Stomach (tissue), 9 donors: ENCODE measurements around the gene TLK2. TPM values are rescaled to one million over a fixed set of nuclear protein-coding genes. Genes with fewer than 3 reads are reported as not detected.
"Not testable (repeated sequence)": the region's sequence is repeated elsewhere in the genome, so short reads cannot be mapped to it uniquely, and the experiment has no call there.

ENCODE experiments used
- DNase-seq, 2 donors: peaks; one replicate each; pipeline versions ENCODE4 v3.0.0 to v3.0.0-alpha.2; 2013 to 2019
- H3K27ac ChIP-seq, 5 donors: fragments of 200-600 bp in 4 of 5; sonication (generic) in 4 of 5; one replicate each; pipeline ENCODE4 v1.5.1; 2013 to 2019; ENCODE audit warnings: mild to moderate bottlenecking in 1 of 5, moderate library complexity in 1 of 5
- H3K27me3 ChIP-seq, 3 donors: fragments of 200-600 bp; sonication (generic); one replicate each; pipeline ENCODE4 v1.5.1; 2017 to 2019; ENCODE audit warnings: mixed run types in 1 of 3
- H3K36me3 ChIP-seq, 4 donors: fragments of 200-600 bp; sonication (generic); 1 replicate in 3 of 4; 2 replicates in 1 of 4; pipeline ENCODE4 v1.5.1; 2016 to 2019
- H3K4me1 ChIP-seq, 4 donors: fragments of 200-600 bp; sonication (generic); one replicate each; pipeline ENCODE4 v1.5.1; 2016 to 2019
- H3K4me3 ChIP-seq, 4 donors: fragments of 200-600 bp; sonication (generic) in 3 of 4; one replicate each; pipeline ENCODE4 v1.5.1; 2016 to 2019; ENCODE audit warnings: mild to moderate bottlenecking in 1 of 4
- H3K9me3 ChIP-seq, 4 donors: fragments of 200-600 bp; sonication (generic); one replicate each; pipeline ENCODE4 v1.5.1; 2016 to 2019
- EP300 ChIP-seq: sonication (generic); formaldehyde crosslinking; IDR thresholded peaks from one replicate; pipeline ENCODE4 v1.6.1; 2017; ENCODE audit warnings: antibody characterized with exemption
- POLR2A ChIP-seq, 4 donors: fragments of 450-650 bp; IDR thresholded peaks; one replicate each; pipeline ENCODE4 v1.6.1; 2016; ENCODE audit warnings: antibody characterized with exemption in 4 of 4, control low read depth in 2 of 4, mild to moderate bottlenecking in 1 of 4, moderate library complexity in 1 of 4
- POLR2AphosphoS5 ChIP-seq, 3 donors: sonication (generic); formaldehyde crosslinking; IDR thresholded peaks; one replicate each; pipeline ENCODE4 v1.6.1; 2016; ENCODE audit warnings: antibody characterized with exemption in 3 of 3
- WGBS, 5 donors: extraction: QIAGEN DNeasy Blood & Tissue Kit in 3 of 5; methylation state at CpG; one replicate each; pipeline versions ENCODE4 v1.1.5 to v1.1.7; 2013 to 2018; 5-methylcytosine and 5-hydroxymethylcytosine counted together
- intact Hi-C: fragments of 100-400 bp; cut with DNase I; formaldehyde crosslinking; loops from one replicate; pipeline ENCODE4 v1.15.1; 2023; ENCODE audit warnings: low total_unique reads
- polyA plus RNA-seq, 3 donors: library from polyadenylated mRNA; stranded (reverse); fragments of 200-250 nt; gene quantifications; one replicate each; pipeline ENCODE4 v1.2.3, GENCODE V29; 2013
- total RNA-seq, 5 donors: library from RNA; depleted of rRNA; stranded (reverse); fragments of >200 nt; gene quantifications; one replicate each; pipeline versions ENCODE4 v1.1.0 to v1.2.3, GENCODE V29; 2014 to 2016
- TF ChIP-seq, protein P1 (sequence below), 7 experiments: fragments of 450-650 bp in 4 of 7; fragments of 200-600 bp in 3 of 7; sonication (generic) in 3 of 7; IDR thresholded peaks; one replicate each; pipeline ENCODE4 v1.5.1; 2016 to 2019; ENCODE audit warnings: antibody characterized with exemption in 7 of 7, control low read depth in 2 of 7, mild to moderate bottlenecking in 1 of 7
- donor health status: healthy with polysubstance abuse.
- donor health status: Bipolar disorder and iron deficiency.
- donor health status: healthy.

The TLK2 gene
- total and polyA plus RNA-seq, 8 donors = 8.6 to 75.3 (median 17.3) TPM

DNA sequence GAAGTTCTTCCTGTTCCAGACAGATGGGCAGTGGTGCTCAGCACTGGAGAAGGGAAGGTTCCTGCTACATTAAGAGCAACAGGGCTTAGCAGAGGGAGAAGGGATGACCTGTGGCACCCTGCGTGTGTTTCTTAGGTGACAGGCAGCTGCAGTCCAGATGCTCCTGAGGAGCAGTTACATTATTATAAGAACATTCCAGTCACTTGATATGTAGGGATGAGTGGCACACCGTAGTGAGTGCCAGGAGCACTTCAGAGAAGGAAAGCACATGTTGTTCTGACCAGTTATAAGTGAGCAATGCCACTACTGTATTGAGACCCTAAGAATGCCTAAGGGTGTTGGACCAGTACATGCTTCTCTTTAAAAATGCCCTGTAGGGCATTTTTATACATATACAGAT is 108.9 kb downstream of the TLK2 start:
- H3K4me3 ChIP-seq = no peak overlapping the region
- DNase-seq = no peak
- TF ChIP-seq POLR2A (IDR thresholded peaks at IDR 0.05) = no peak
- TF ChIP-seq, protein P1, sequence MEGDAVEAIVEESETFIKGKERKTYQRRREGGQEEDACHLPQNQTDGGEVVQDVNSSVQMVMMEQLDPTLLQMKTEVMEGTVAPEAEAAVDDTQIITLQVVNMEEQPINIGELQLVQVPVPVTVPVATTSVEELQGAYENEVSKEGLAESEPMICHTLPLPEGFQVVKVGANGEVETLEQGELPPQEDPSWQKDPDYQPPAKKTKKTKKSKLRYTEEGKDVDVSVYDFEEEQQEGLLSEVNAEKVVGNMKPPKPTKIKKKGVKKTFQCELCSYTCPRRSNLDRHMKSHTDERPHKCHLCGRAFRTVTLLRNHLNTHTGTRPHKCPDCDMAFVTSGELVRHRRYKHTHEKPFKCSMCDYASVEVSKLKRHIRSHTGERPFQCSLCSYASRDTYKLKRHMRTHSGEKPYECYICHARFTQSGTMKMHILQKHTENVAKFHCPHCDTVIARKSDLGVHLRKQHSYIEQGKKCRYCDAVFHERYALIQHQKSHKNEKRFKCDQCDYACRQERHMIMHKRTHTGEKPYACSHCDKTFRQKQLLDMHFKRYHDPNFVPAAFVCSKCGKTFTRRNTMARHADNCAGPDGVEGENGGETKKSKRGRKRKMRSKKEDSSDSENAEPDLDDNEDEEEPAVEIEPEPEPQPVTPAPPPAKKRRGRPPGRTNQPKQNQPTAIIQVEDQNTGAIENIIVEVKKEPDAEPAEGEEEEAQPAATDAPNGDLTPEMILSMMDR (IDR thresholded peaks at IDR 0.05) = no peak
- TF ChIP-seq POLR2AphosphoS5 (IDR thresholded peaks at IDR 0.05) = no peak
- TF ChIP-seq EP300 = no peak
- intact Hi-C loops = no loop called here
- WGBS, 5 donors = 88 to 97% (median 91%) methylated on average over 2 of the region's 2 CpGs
- no peaks in the 10 kb centered on the region for H3K27me3 ChIP-seq
- H3K36me3 ChIP-seq = peaks cover 14 to 93% (median 82%) of the 10 kb centered on the region in 4 donors
- no peaks in the 10 kb centered on the region for H3K9me3 ChIP-seq
- H3K27ac ChIP-seq = no peak overlapping the region
- peaks cover 0 to 11% (median 0%) of the 10 kb centered on the region in 4 donors for H3K4me1 ChIP-seq

DNA sequence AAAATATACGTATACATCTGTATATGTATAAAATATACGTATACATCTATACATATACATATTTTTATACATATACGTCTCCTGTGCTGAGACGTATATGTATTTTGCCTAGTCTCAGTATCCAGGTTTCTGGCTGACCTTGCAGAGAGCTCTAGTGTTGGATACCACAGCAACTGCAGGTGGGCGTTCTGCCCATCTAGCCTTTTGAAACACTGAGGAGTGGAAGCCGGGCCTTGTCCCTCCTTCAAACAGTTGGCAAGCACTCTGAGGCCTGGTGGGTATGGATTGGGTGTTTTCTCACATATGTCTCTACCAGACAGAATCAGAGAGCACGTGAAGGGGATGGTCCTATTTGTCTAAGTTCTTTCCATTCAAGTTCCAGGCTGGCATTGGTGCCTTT is 109.5 kb downstream of the TLK2 start:
- no peaks in the 10 kb centered on the region for H3K9me3 ChIP-seq
- H3K4me3 ChIP-seq = no peak overlapping the region
- no peak overlapping the region for H3K27ac ChIP-seq
- TF ChIP-seq EP300 (no peak), POLR2A (IDR thresholded peaks at IDR 0.05) (no peak), POLR2AphosphoS5 (IDR thresholded peaks at IDR 0.05) (no peak)
- TF ChIP-seq, protein P1 (IDR thresholded peaks at IDR 0.05) = no peak
- no peak for DNase-seq
- intact Hi-C loops = no loop called here
- peaks cover 0 to 8% (median 0%) of the 10 kb centered on the region in 4 donors for H3K4me1 ChIP-seq
- WGBS, 5 donors = 82 to 95% (median 91%) methylated on average over 7 of the region's 7 CpGs
- H3K27me3 ChIP-seq = no peaks in the 10 kb centered on the region
- H3K36me3 ChIP-seq = peaks cover 15 to 94% (median 82%) of the 10 kb centered on the region in 4 donors

DNA sequence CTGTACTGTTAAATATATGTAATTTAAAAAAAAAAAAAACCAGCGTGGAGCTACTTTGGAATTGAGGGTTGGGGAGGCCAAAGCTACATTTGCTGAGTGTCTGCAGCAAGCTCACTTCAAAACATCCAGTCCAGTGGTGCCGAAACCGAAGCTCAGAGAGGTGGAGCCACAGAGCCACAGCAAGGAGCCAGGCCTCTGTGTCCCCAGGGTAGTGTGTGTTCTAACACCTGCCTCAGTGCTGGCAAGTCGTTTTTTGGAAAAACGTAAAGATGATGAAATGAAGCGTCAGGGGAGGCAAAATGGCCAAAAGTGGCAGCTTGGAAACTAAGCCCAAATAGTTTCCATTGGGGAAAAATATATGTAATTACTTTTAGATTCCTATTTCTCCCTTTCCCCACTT is 112.7 kb downstream of the TLK2 start:
- intact Hi-C loops = no loop called here
- 78 to 89% (median 87%) methylated on average over 6 of the region's 6 CpGs for WGBS, 5 donors
- Histone ChIP-seq H3K4me1 (no peaks in the 10 kb centered on the region), H3K9me3 (no peaks in the 10 kb centered on the region), H3K27me3 (no peaks in the 10 kb centered on the region), H3K36me3 (peaks cover 24 to 97% (median 94%) of the 10 kb centered on the region in 4 donors), H3K27ac (no peak overlapping the region), H3K4me3 (no peak overlapping the region)
- no peak for DNase-seq
- TF ChIP-seq, protein P1 (IDR thresholded peaks at IDR 0.05) = no peak
- TF ChIP-seq POLR2A (IDR thresholded peaks at IDR 0.05) (no peak), POLR2AphosphoS5 (IDR thresholded peaks at IDR 0.05) (no peak), EP300 (no peak)

DNA sequence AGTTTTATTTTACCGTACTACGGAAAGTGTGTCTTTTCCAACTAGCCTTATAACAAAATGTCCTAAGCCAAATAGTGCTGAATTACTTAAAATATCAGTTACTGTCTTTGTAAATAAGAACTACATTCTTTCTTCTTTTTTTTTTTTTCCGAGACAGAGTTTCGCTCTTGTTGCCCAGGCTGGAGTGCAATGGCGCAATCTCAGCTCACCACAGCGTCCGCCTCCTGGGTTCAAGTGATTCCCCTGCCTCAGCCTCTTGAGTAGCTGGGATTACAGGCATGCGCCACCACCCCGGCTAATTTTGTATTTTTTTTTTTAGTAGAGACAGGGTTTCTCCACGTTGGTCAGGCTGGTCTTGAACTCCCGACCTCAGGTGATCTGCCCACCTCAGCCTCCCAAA is 113.2 kb downstream of the TLK2 start:
- intact Hi-C loops, H3K4me3 ChIP-seq, H3K4me1 ChIP-seq, H3K9me3 ChIP-seq, DNase-seq, H3K27ac ChIP-seq, H3K27me3 ChIP-seq: not testable (repeated sequence)
- WGBS, 5 donors = 81 to 90% (median 86%) methylated on average over 11 of the region's 11 CpGs
- peaks cover 27 to 97% (median 94%) of the 10 kb centered on the region in 4 donors for H3K36me3 ChIP-seq

DNA sequence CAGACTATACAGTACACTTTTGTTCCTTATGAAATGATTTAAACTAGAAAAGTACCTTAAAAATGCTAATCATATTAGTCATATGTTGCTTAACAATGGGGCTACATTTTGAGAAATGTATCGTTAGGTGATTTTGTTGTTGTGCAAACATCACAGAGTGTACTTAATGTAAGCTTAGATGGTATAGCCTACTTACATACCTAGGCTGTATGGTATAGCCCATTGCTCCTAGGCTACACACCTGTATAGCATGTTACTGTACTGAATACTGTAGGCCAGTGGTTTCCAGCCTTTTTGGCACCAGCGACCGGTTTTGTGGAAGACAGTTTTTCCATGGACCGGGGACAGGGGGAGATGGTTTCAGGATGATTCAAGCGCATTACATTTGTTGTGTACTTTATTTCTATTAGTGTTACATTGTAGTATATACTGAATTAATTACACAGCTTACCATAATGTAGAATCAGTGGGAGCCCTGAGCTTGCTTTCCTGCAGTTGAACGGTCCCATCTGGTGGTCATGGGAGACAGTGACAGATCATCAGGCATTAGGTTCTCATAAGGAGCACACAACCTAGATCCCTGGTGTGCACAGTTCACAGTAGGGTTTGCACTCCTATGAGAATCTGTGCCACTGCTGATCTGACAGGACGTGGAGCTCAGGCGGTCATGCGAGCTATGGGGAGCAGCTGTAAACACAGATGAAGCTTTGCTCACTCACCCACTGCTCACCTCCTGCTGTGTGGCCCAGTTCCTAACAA is 113.9 kb downstream of the TLK2 start:
- TF ChIP-seq POLR2A (IDR thresholded peaks at IDR 0.05) (no peak), EP300 (no peak), POLR2AphosphoS5 (IDR thresholded peaks at IDR 0.05) (no peak)
- TF ChIP-seq, protein P1 (IDR thresholded peaks at IDR 0.05) = no peak
- H3K4me1 ChIP-seq = no peaks in the 10 kb centered on the region
- H3K27me3 ChIP-seq = no peaks in the 10 kb centered on the region
- intact Hi-C loops = no loop called here
- peaks cover 34 to 97% (median 94%) of the 10 kb centered on the region in 4 donors for H3K36me3 ChIP-seq
- no peak overlapping the region for H3K4me3 ChIP-seq
- 85 to 89% (median 86%) methylated on average over 9 of the region's 9 CpGs for WGBS, 5 donors
- DNase-seq = no peak
- H3K27ac ChIP-seq = no peak overlapping the region
- H3K9me3 ChIP-seq = no peaks in the 10 kb centered on the region
